Esophagus squamous epithelium (tissue), 4 donors: ENCODE measurements around the gene MTX1.
"Not testable (repeated sequence)": the region's sequence is repeated elsewhere in the genome, so short reads cannot be mapped to it uniquely, and the experiment has no call there.

Experiments used
- CTCF ChIP-seq, 6 experiments: fragments of 450-650 bp in 4 of 6; fragments of 200-600 bp in 2 of 6; sonication (generic) in 2 of 6; IDR thresholded peaks; one replicate each; pipeline ENCODE4 v1.5.1; 2016 to 2019; ENCODE audit warnings: antibody characterized with exemption in 6 of 6, mild to moderate bottlenecking in 4 of 6, moderate library complexity in 4 of 6
- POLR2A ChIP-seq, 4 donors: fragments of 450-650 bp; IDR thresholded peaks; one replicate each; pipeline ENCODE4 v1.6.1; 2017; ENCODE audit warnings: antibody characterized with exemption in 4 of 4, mild to moderate bottlenecking in 4 of 4, moderate library complexity in 3 of 4

GRCh38 chr1:155220211-155220965 lies 11.9 kb downstream of the MTX1 start:
- not testable (repeated sequence) for TF ChIP-seq CTCF, POLR2A (IDR thresholded peaks at IDR 0.05)
